HEK293T (cell line): Measurements from ENCODE around the gene EIPR1.

Source experiments
- CTCF ChIA-PET: fragments of 350-600 bp; formaldehyde crosslinking; extraction: SDS; loops from one replicate; lab custom pipeline; 2021; ENCODE audit warnings: antibody characterized with exemption, inconsistent platforms; lab: Yijun Ruan, JAX
- POLR2A ChIA-PET: fragments of 350-600 bp; formaldehyde crosslinking; extraction: SDS; loops from one replicate; lab custom pipeline; 2020; ENCODE audit warnings: antibody characterized with exemption, inconsistent platforms; lab: Yijun Ruan, JAX
- DNase-seq: peaks from one replicate; pipeline ENCODE4 v3.0.0; 2012; ENCODE audit warnings: mixed read lengths; ENCODE audit errors: extremely low spot score
- ARNT ChIP-seq: fragments of 450-650 bp; IDR thresholded peaks from 2 replicates; pipeline ENCODE4 v1.6.1; 2017; ENCODE audit warnings: mild to moderate bottlenecking
- BHLHE40 ChIP-seq: fragments of 450-650 bp; IDR thresholded peaks from 2 replicates; pipeline ENCODE4 v1.6.1; 2016; ENCODE audit warnings: mild to moderate bottlenecking, moderate library complexity, borderline replicate concordance
- CTBP1 ChIP-seq: fragments of 450-650 bp; IDR thresholded peaks from 2 replicates; pipeline ENCODE4 v1.6.1; 2016; ENCODE audit warnings: borderline replicate concordance
- ELF4 ChIP-seq: fragments of 450-650 bp; IDR thresholded peaks from 2 replicates; pipeline ENCODE4 v1.6.1; 2017; ENCODE audit warnings: antibody characterized with exemption
- FOXA1 ChIP-seq: fragments of 450-650 bp; IDR thresholded peaks from 2 replicates; pipeline ENCODE4 v1.6.1; 2016; ENCODE audit warnings: mild to moderate bottlenecking
- FOXK2 ChIP-seq: fragments of 450-650 bp; IDR thresholded peaks from 2 replicates; pipeline ENCODE4 v1.6.1; 2016; ENCODE audit warnings: mild to moderate bottlenecking
- FOXM1 ChIP-seq: fragments of 450-650 bp; IDR thresholded peaks from 2 replicates; pipeline ENCODE4 v1.6.1; 2017; ENCODE audit warnings: mild to moderate bottlenecking, borderline replicate concordance
- HDGF ChIP-seq: fragments of 450-650 bp; IDR thresholded peaks from 2 replicates; pipeline ENCODE4 v1.6.1; 2017; ENCODE audit warnings: antibody characterized with exemption, borderline replicate concordance
- L3MBTL2 ChIP-seq: fragments of 450-650 bp; conservative IDR thresholded peaks from 2 replicates; pipeline ENCODE4 v1.6.1; 2016; ENCODE audit warnings: mild to moderate bottlenecking
- LEF1 ChIP-seq: fragments of 450-650 bp; IDR thresholded peaks from 2 replicates; pipeline ENCODE4 v1.6.1; 2017; ENCODE audit warnings: mild to moderate bottlenecking, borderline replicate concordance
- NFRKB ChIP-seq: fragments of 450-650 bp; IDR thresholded peaks from 2 replicates; pipeline ENCODE4 v1.6.1; 2016; ENCODE audit warnings: mild to moderate bottlenecking, moderate library complexity
- SP1 ChIP-seq: fragments of 450-650 bp; IDR thresholded peaks from 2 replicates; pipeline ENCODE4 v1.6.1; 2017
- SUZ12 ChIP-seq: fragments of 450-650 bp; IDR thresholded peaks from 2 replicates; pipeline ENCODE4 v1.6.1; 2016; ENCODE audit warnings: mild to moderate bottlenecking
- TARDBP ChIP-seq: fragments of 450-650 bp; IDR thresholded peaks from 2 replicates; pipeline ENCODE4 v1.6.1; 2016
- ZNF384 ChIP-seq: fragments of 450-650 bp; IDR thresholded peaks from 2 replicates; pipeline ENCODE4 v1.6.1; 2016
- TF ChIP-seq, protein P1 (sequence below): fragments of 450-650 bp; IDR thresholded peaks from 2 replicates; pipeline ENCODE4 v1.6.1; 2016

Gene EIPR1

DNA sequence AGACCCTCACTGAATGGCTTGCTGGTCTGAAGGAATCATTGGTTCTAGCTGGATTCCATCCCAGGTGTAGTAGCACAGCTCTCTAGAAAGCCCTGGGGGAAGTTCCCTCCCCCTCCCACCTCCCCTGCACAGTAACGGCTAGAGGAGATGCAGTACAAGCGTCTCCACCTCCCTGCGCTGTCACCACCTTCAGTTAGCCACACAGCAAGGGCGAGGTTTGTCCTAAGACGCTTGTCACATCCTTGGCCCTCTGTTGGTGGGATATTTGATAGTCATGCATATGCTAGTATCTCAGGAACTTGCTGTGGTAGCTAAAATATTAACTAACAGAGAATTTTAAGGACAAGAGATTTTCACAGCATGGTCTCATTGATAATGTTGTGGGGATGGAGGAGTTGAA is 21.2 kb upstream of the EIPR1 start:
- ChIA-PET CTCF (no interaction called here), POLR2A (interaction anchor here (1.7 kb wide), 1 partner anchor 20 kb away, joined by 6 read pairs; the partner anchor contains the start of gene TRAPPC12)
- DNase-seq, result no peak
- TF ChIP-seq FOXK2, result no peak
- no peak for TF ChIP-seq ELF4
- no peak for TF ChIP-seq SP1
- TF ChIP-seq TARDBP, result no peak
- TF ChIP-seq ZNF384, result no peak
- no peak for TF ChIP-seq NFRKB
- no peak for TF ChIP-seq HDGF
- TF ChIP-seq SUZ12, result no peak
- no peak for TF ChIP-seq LEF1

DNA sequence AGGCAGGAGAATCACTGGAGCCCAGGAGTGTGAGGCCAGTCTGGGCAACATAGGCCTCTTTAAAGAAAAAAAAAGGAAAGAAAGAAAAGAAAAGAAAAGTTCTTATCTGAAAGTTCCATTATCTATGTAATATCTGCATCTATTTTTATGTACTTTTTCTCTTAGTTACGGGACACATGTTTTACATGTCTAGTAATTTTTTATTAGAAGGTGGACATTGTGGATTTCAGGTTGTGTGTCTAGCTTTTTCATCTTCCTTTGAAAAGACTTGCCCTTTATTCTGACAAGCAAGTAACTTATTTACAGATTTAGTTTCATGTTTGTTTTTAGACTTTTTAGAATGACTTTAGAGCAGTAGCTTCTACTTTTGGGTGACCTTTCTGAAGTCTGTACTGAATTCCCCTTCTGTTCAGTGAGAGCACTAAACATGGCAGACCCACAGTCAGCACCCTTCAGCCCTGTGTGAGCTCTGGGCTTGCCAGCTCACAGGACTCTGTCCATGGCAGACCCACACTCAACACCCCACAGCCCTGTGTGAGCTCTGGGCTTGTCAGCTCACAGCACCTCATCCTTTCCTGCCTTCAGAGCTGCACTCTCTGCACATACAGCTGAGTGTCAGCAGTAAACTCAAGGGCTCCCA is 19.4 kb upstream of the EIPR1 start:
- DNase-seq, result no peak
- CTCF ChIA-PET, result interaction anchor here (1.5 kb wide), 1 partner anchor 27 kb away, joined by 6 read pairs; no protein-coding TSS in a partner anchor
- no peak for TF ChIP-seq FOXK2
- TF ChIP-seq, protein P1, sequence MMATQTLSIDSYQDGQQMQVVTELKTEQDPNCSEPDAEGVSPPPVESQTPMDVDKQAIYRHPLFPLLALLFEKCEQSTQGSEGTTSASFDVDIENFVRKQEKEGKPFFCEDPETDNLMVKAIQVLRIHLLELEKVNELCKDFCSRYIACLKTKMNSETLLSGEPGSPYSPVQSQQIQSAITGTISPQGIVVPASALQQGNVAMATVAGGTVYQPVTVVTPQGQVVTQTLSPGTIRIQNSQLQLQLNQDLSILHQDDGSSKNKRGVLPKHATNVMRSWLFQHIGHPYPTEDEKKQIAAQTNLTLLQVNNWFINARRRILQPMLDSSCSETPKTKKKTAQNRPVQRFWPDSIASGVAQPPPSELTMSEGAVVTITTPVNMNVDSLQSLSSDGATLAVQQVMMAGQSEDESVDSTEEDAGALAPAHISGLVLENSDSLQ, result no peak
- no peak for TF ChIP-seq FOXA1
- TF ChIP-seq LEF1, result no peak
- no peak for TF ChIP-seq ZNF384
- POLR2A ChIA-PET, result no interaction called here

DNA sequence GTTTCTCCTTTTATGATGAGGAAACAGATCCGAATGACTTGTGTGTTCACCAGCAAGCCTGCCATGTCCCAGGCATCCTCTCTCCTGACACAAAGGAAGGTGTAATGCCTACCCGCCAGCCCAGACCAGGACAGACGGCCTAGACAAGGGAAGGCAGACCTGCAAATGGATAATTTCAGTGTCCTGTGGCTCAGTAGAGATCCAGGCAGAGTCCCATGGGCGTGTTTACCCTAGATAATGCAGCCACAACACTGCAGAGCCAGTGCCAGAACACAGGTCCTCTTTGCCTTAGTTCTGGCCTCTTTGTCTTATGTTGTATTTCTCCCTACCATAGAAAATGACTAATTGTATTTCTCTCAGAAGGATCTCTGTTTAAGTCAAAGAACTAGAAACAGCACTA is 14.6 kb upstream of the EIPR1 start:
- no peak for DNase-seq
- TF ChIP-seq FOXK2 (no peak), BHLHE40 (no peak), NFRKB (no peak), L3MBTL2 (no peak), LEF1 (no peak), FOXM1 (no peak), FOXA1 (no peak)
- ChIA-PET POLR2A (interaction anchor here (0.7 kb wide), 1 partner anchor 12 kb away, joined by 3 read pairs; the partner anchor contains the start of gene TRAPPC12), CTCF (no interaction called here)

DNA sequence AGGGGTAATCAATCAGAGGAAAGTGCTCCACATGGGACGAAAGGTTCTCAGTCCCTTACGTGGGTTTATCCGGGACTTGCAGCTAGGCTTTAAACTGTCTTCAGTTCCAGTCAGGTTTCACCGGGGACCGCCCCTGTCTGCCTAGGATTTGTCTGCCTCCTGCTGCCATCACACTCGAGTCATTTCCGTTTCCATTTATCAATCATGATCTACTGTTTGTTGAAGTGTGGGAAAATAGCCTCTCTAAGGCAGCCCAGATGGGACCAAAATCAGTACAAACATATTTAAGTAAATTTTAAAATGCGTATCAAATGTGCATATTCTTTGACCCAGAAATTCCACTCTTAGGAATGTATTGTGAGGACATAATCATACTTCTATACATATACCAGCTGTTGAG is 12.4 kb upstream of the EIPR1 start:
- POLR2A ChIA-PET, result no interaction called here
- CTCF ChIA-PET, result no interaction called here

DNA sequence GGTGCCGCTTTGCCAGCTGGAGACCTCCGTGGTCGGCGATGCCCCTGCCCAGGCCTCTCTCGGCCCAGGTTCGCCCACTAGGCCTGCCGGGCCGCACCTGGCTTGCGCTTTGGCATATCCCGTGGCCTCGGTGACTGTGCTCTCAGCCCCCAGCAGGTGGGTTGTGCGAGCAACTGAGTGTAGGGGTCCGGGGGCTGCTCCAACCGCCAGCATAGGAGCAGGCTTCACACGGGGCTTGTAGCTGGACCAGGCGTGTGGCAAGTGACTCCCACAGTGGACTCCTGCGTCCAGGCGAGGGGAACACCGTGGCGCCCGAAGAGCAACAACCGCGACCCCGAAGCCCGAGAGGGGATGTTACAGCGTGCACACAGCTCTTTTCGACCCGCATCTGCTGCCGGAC is 11.6 kb upstream of the EIPR1 start:
- no peak for TF ChIP-seq ARNT
- no peak for TF ChIP-seq SUZ12
- no peak for TF ChIP-seq SP1
- no peak for TF ChIP-seq TARDBP
- no peak for TF ChIP-seq LEF1
- no peak for TF ChIP-seq FOXK2
- TF ChIP-seq NFRKB, result no peak
- no peak for TF ChIP-seq ELF4
- no peak for TF ChIP-seq FOXA1
- no peak for TF ChIP-seq FOXM1
- TF ChIP-seq L3MBTL2, result no peak
- POLR2A ChIA-PET, result no interaction called here
- DNase-seq, result no peak
- CTCF ChIA-PET, result no interaction called here

More for the DNA sequence above, 12.4 kb upstream of the EIPR1 start:
- TF ChIP-seq BHLHE40 (no peak), SP1 (no peak), FOXK2 (no peak), HDGF (no peak), FOXM1 (no peak)
- DNase-seq, result no peak

DNA sequence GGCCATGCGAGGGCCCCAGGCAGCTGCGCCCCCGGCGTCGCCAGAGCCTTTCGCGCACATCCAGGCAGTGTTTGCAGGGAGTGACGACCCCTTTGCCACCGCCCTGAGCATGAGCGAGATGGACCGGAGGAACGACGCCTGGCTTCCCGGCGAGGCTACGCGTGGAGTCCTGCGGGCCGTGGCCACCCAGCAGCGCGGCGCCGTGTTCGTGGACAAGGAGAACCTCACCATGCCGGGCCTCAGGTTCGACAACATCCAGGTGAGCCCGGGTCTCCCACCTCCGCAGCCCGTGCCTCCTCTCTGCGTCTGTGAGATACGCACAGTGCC is 10.8 kb upstream of the EIPR1 start:
- ChIA-PET POLR2A (no interaction called here), CTCF (no interaction called here)
- no peak for TF ChIP-seq BHLHE40
- TF ChIP-seq, protein P1, result no peak
- TF ChIP-seq SUZ12, result no peak
- TF ChIP-seq TARDBP, result no peak
- TF ChIP-seq FOXM1, result no peak
- no peak for TF ChIP-seq L3MBTL2
- TF ChIP-seq CTBP1, result no peak
- TF ChIP-seq ELF4, result no peak
- TF ChIP-seq FOXK2, result no peak
- TF ChIP-seq LEF1, result no peak
- TF ChIP-seq ZNF384, result no peak
- no peak for TF ChIP-seq FOXA1
- TF ChIP-seq NFRKB, result no peak
- no peak for TF ChIP-seq HDGF
- TF ChIP-seq SP1, result no peak
- no peak for DNase-seq

DNA sequence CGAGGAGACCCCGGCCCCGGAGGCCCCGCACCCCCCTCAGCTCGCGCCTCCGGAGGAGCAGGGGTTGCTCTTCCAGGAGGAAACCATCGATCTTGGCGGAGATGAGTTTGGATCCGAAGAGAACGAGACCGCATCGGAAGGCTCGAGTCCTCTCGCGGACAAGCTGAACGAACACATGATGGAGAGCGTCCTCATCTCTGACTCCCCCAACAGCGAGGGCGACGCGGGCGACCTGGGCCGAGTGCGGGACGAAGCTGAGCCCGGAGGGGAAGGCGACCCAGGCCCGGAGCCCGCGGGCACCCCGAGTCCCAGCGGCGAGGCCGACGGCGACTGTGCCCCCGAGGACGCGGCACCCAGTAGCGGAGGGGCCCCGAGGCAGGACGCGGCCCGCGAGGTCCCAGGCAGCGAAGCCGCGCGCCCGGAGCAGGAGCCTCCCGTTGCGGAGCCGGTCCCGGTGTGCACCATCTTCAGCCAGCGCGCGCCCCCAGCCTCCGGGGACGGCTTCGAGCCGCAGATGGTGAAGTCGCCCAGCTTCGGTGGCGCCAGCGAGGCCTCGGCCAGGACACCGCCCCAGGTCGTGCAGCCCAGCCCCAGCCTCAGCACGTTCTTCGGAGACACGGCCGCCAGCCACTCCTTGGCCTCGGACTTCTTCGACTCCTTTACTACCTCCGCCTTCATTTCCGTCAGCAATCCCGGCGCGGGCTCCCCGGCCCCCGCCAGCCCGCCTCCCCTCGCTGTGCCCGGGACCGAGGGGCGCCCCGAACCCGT is 10.2 kb upstream of the EIPR1 start:
- CTCF ChIA-PET, result no interaction called here
- no peak for TF ChIP-seq L3MBTL2
- TF ChIP-seq TARDBP, result no peak
- TF ChIP-seq BHLHE40, result no peak
- no peak for TF ChIP-seq NFRKB
- no peak for TF ChIP-seq FOXK2
- POLR2A ChIA-PET, result interaction anchor here (2.0 kb wide), 1 partner anchor 10 kb away, joined by 9 read pairs; the partner anchor contains the start of gene EIPR1
- DNase-seq, result no peak
